NCI-H2227 (cell line): ENCODE measurements around the gene USO1.
"Not testable (repeated sequence)": the region's sequence is repeated elsewhere in the genome, so short reads cannot be mapped to it uniquely, and the experiment has no call there.

ENCODE experiments used
- DNase-seq: peaks from one replicate; lab custom pipeline; 2025; ENCODE audit not compliant: unreplicated experiment; lab: John Stamatoyannopoulos, UW

The USO1 gene, protein sequence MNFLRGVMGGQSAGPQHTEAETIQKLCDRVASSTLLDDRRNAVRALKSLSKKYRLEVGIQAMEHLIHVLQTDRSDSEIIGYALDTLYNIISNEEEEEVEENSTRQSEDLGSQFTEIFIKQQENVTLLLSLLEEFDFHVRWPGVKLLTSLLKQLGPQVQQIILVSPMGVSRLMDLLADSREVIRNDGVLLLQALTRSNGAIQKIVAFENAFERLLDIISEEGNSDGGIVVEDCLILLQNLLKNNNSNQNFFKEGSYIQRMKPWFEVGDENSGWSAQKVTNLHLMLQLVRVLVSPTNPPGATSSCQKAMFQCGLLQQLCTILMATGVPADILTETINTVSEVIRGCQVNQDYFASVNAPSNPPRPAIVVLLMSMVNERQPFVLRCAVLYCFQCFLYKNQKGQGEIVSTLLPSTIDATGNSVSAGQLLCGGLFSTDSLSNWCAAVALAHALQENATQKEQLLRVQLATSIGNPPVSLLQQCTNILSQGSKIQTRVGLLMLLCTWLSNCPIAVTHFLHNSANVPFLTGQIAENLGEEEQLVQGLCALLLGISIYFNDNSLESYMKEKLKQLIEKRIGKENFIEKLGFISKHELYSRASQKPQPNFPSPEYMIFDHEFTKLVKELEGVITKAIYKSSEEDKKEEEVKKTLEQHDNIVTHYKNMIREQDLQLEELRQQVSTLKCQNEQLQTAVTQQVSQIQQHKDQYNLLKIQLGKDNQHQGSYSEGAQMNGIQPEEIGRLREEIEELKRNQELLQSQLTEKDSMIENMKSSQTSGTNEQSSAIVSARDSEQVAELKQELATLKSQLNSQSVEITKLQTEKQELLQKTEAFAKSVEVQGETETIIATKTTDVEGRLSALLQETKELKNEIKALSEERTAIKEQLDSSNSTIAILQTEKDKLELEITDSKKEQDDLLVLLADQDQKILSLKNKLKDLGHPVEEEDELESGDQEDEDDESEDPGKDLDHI

GRCh38 chr4:75724066-75724866 lies at the start of gene USO1:
Gene USO1, plus strand, starts transcription at chr4:75724577. Its CDS starts 243 bp downstream, at chr4:75724820.
- peak; percentile 97 for DNase-seq

DNA sequence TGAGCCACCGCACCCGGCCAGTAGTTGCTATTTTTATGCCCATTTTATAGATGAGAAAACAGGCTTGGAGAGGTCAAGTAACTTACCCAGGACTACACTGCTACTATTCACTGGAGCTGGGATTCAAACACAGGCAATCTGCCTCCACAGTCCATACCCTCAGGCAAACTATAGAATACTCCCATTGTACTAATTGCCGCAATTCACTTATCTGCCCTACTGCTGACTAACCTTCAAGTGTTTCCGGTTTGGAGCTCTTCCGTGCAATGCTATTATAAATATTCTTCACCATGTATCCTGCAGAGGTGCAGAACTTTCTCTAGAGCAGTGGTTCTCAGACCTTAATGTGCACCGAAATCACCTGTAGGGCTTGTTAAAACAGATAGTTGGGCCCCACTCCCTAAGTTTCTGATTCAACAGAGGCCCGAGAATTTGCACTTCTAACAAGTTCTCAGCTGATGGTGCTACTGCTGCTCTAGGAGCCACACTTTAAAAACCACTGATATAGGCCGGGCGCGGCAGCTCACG lies 49.3 kb upstream of the USO1 start:
- DNase-seq: no peak

GRCh38 chr4:75678473-75678872 lies 45.9 kb upstream of the USO1 start:
- no peak for DNase-seq

DNA sequence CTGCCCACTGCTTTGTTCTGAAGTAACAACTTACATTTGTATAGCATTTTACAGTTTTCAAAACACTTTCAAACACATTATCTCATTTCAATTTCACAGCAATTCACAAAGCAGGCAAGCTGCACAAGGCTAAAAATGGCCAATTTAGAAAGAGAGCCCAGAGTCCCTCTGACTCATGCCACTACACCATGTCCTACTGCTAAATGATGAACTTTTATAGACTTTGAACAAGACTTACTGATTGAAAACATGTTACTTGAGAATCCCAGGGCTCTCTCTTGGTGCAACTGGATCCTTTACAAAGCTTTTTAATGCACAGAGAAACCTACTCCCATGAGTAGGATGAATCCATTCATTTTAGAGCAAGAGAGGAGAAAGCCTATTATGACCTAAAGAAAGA lies 45.4 kb upstream of the USO1 start:
- no peak for DNase-seq

DNA sequence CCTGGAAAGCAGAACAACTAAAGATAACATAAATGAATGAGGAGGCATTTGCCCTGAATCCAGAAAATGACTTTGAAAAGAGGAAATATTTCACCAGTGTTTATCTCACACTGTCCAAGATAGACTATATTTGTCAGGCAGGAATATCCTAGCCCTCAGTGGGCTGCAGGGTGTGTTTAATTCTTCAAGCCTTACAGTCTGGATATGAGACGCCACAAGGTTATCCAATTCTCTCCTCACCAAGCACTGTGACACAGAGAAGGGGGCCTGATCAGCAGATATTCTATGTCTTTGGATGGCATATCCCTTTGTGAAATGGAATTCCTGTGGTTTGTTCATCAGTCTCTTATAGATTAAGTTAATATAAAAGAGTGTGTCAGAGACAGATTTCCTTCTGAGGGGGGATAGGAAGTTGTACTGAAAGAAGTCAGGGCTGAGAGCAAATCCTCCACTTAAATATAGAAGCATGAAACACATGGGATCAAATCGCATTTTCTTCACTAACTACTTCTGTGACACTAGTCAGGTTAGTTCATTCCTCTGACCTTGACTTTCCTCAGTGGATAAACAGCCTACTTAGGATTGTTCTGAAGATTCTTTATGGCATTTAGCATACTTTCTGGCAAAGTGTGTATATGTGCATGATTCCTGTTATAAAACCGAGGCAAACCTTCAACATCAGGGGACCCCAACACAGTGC lies 44.4 kb upstream of the USO1 start:
- no peak for DNase-seq

DNA sequence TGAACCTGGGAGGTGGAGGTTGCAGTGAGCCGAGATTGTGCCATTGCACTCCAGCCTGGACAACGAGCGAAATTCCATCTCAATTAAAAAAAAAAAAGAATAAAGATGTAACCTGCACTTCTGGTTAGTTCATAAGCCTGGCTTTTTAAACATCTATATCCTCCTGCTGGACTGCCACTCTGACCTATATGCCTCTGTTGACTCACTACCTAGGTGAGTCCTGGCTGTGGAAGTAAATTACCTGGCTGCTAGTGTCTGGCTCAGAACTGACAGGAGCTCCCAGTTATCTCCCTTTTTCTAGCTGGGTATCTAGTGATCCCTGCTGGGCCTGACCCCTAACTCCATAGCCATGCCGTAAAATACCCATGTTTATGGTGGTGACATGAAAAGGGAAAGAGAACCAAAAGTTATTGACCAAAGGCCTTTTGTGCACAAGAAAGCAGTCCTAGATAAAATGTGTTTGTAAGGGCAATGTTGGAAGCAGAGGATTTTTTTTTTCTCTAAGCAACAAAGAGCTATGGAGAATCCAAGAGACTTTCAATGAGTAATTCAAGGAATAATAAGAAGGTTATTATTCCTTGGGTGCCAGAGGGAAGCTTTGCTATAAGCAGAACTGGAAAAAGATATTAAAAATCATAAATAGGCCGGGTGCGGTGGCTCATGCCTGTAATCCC lies 40.8 kb upstream of the USO1 start:
- no peak for DNase-seq

DNA sequence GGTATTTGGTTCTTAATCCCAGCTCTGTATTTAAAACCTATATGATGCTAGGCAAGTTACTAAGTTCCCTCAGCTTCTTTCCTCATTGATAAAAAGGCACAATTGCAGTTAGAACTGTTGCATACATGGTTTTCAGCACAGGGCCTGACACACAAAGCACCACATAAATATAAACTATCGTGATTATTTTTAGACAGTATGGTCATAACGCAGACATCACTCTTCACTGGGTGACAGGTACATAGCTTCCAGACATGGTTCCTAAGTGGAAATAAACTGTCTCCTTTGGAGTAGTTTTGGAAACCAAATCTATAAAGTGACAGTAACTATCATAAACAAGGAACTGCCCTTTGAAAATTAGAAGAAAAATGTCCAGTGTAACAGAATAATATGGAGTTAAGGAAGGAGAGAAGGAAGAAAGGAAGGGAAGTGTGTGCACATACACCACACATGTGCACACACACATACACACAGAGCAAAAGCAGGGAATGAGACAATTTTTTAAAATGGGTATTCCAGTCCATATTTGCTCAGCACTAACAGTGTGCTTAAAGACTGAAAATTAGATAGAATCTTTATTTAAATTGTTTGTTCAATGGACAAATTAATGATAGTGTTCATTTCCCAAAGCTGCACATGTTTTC lies 38.7 kb upstream of the USO1 start:
- DNase-seq: no peak

- DNase-seq: no peak
Measured at GRCh38 chr4:75686346-75686745, 38.0 kb upstream of the USO1 start.

- DNase-seq: not testable (repeated sequence)
Measured at GRCh38 chr4:75687125-75687524, 37.3 kb upstream of the USO1 start.

GRCh38 chr4:75692066-75692465 lies 32.3 kb upstream of the USO1 start:
- DNase-seq: not testable (repeated sequence)

DNA sequence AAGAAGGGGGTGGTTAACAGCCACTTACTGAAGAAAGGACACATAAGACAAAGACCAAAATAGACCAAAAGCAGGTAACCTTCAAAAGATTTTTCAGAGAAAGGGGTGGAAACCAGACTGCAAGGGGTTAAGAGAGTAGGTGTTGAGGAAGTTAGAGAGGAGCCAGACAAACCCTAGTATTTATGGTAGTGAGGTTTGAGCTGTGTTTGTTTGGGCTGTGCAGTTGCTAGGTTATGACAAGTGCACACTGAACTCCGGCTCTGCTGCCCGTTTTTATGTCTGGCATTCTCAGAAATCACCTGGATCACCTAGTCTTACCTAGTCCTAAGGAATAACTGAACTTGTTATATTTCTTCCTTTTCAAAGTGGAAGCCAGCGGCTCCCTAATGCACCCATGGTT lies 28.3 kb upstream of the USO1 start:
- no peak for DNase-seq

DNA sequence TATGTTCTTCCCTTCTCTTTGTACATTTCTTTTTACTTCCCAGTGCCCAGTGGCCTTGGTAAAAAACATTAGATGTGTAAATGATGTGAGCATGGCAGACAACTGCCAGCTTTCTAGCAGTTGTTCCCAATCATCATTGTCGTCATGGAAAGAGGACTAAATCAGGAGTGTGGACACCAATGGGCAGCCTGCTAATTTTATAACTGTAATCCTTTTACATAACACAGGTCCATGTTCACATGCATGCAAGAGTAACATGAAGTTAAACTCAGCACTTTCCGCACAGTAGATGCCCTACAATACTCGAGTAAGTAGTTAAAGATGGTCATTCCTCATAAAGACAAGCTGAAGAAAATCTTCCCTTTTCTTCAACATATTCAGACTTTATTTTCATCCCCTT lies 27.8 kb upstream of the USO1 start:
- DNase-seq: no peak

GRCh38 chr4:75698162-75698962 lies 26.0 kb upstream of the USO1 start:
- no peak for DNase-seq

GRCh38 chr4:75698963-75699228 lies 25.5 kb upstream of the USO1 start:
- DNase-seq: no peak

DNA sequence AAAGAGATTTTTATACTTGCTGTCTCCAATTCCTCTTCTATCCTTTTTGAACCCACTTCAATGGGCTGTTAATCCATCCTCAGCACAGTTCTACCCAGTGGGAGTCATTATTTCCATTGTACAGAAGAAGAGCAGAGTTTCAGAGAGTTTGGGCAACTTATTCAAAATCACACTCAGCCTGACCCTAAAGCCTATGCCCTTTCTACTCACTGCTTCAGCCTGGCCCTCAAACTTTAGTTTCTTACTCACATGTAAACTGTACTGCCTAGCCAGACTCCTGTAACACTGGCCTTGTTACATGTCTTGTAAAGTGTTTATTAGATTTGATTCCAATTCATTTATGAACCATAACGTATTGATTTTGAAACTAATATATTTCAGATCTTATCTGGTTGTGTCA lies 25.1 kb upstream of the USO1 start:
- DNase-seq: no peak

GRCh38 chr4:75702919-75703411 lies 21.4 kb upstream of the USO1 start:
- DNase-seq: no peak

DNA sequence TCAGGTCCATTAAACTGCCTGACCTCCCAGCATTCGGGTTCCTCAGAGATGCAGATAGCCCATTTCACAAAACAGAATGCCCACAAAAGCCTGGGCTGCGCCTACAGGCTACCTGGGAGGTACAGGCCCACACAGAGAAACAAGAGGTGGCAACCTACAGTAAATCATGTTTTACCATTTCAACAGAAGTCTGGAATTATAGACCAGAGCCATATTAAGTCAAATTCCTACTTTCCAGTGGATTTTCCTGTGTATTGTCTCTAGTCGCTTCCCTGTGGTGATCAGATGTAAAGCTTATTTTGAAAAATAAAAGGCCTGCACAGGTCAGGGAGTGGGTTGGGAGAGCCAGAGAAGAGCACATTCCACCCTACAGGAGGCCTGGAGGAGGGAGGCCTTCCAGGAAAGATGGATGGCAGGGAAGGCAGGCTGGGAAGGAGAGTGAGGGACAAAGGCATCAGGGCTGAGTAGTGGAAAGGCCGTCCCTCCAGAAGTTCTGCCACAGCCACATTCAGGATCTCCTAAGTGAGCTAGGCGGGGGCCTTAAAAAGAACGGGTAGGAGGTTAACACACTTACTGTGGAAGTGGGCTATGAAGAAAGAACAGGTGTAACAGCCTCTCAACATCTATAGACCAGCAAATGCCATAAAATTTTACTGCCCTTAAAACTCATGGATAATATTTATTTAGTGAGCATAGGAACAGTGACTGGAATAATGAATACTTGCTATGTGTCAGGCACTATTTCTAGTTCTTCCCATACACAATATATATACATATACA lies 19.0 kb upstream of the USO1 start:
- DNase-seq: peak; percentile 38

DNA sequence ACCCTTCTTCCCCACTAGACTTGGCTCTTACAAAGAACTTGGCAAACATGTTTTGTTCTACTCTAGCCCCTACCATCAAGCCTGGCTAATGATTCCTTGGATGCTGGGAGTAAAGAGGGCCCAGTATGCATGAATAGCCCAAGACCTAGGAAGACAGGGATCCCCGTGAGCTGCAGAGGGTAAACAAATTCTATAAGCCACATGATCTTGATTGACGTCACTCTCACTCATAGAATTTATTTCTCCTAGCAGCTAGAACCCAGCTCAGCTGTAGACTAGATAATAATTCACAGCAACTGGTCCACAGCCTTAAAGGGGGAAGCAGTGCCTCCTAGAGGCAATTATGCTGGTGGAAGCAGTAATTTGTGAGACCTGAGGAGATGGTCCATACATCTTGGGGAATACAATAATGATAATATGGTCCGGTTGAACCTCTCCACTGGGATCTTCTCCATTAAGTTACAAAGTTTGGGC lies 16.1 kb upstream of the USO1 start:
- DNase-seq: no peak
